ENCODE results near the gene ARMC5.

DNA sequence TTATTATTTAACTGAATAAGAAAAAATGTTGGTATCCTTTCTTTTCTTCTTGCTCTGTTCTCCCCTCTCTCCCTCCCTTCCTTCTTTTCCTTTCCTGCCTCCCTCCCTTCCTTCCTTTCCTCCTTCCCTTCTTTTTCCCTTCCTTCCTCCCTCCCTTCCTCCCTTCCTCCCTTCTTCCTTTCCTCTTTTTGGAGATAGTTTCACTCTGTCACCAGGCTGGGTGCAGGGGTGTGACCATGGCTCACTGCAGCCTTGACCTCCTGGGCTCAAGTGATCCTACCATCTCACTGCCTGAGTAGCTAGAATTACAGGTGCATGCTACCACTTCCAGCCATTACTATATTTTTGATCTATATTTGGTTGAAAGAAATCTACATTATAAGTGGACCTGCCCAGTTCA is 54.6 kb downstream of the ARMC5 start:
- TF ChIP-seq, protein P1, sequence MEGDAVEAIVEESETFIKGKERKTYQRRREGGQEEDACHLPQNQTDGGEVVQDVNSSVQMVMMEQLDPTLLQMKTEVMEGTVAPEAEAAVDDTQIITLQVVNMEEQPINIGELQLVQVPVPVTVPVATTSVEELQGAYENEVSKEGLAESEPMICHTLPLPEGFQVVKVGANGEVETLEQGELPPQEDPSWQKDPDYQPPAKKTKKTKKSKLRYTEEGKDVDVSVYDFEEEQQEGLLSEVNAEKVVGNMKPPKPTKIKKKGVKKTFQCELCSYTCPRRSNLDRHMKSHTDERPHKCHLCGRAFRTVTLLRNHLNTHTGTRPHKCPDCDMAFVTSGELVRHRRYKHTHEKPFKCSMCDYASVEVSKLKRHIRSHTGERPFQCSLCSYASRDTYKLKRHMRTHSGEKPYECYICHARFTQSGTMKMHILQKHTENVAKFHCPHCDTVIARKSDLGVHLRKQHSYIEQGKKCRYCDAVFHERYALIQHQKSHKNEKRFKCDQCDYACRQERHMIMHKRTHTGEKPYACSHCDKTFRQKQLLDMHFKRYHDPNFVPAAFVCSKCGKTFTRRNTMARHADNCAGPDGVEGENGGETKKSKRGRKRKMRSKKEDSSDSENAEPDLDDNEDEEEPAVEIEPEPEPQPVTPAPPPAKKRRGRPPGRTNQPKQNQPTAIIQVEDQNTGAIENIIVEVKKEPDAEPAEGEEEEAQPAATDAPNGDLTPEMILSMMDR (IDR thresholded peaks at IDR 0.05) = no peak
- no peak for TF ChIP-seq POLR2A (IDR thresholded peaks at IDR 0.05)

Data from body of pancreas (tissue), 4 donors.